GM18873 (cell line): ENCODE measurements around the gene EEF1AKMT2.
"Not testable (repeated sequence)": the region's sequence is repeated elsewhere in the genome, so short reads cannot be mapped to it uniquely, and the experiment has no call there.

Experiments used
- ATAC-seq: cut with Tn5 transposase; IDR thresholded peaks from one replicate; pipeline ENCODE4 v1.9.1; 2021; ENCODE audit warnings: mild to moderate bottlenecking, moderate library complexity, moderate number of reproducible peaks; ENCODE audit not compliant: unreplicated experiment, low FRiP score

EEF1AKMT2 gene

GRCh38 chr10:124756156-124756903 lies 35.4 kb downstream of the EEF1AKMT2 start:
- no peak for ATAC-seq

GRCh38 chr10:124755581-124755980 lies 36.1 kb downstream of the EEF1AKMT2 start:
- ATAC-seq = no peak

- no peak for ATAC-seq
Observed at GRCh38 chr10:124754227-124754626, 37.5 kb downstream of the EEF1AKMT2 start.

- no peak for ATAC-seq
Observed at GRCh38 chr10:124748953-124749645, 42.6 kb downstream of the EEF1AKMT2 start.

GRCh38 chr10:124748166-124748565 lies 43.5 kb downstream of the EEF1AKMT2 start:
- ATAC-seq = no peak

- ATAC-seq = no peak
Observed at GRCh38 chr10:124747745-124748144, 43.9 kb downstream of the EEF1AKMT2 start.

GRCh38 chr10:124746992-124747391 lies 44.7 kb downstream of the EEF1AKMT2 start:
- ATAC-seq = no peak

- ATAC-seq = not testable (repeated sequence)
Observed at GRCh38 chr10:124746447-124746846, 45.2 kb downstream of the EEF1AKMT2 start.

GRCh38 chr10:124745673-124746072 lies 46.0 kb downstream of the EEF1AKMT2 start:
- no peak for ATAC-seq

GRCh38 chr10:124745252-124745651 lies 46.4 kb downstream of the EEF1AKMT2 start:
- no peak for ATAC-seq

GRCh38 chr10:124744102-124745050 lies 47.3 kb downstream of the EEF1AKMT2 start, which contains the start of gene FAM53B:
TSS of gene FAM53B (minus strand) at chr10:124744378. CDS start at chr10:124706713, 37,665 bp downstream.
- no peak for ATAC-seq

GRCh38 chr10:124743191-124744101 lies 48.2 kb downstream of the EEF1AKMT2 start:
- no peak for ATAC-seq

GRCh38 chr10:124742413-124743190 lies 49.1 kb downstream of the EEF1AKMT2 start:
- no peak for ATAC-seq

- no peak for ATAC-seq
Observed at GRCh38 chr10:124741922-124742412, 49.7 kb downstream of the EEF1AKMT2 start.

GRCh38 chr10:124741281-124741921 lies 50.3 kb downstream of the EEF1AKMT2 start:
- peak; percentile 40 for ATAC-seq

- ATAC-seq = no peak
Observed at GRCh38 chr10:124740369-124741280, 51.1 kb downstream of the EEF1AKMT2 start.

GRCh38 chr10:124739986-124740368 lies 51.7 kb downstream of the EEF1AKMT2 start:
- no peak for ATAC-seq
